Pons (tissue), 1 donor: Measurements from ENCODE around the gene DIO3.
A peak's percentile ranks its signal among the peaks of the same experiment; 100 is the strongest.

Source experiments
- DNase-seq: peaks from one replicate; pipeline ENCODE4 v3.0.0-alpha.2; 2016; ENCODE audit warnings: low spot score

DIO3 gene

GRCh38 chr14:101561145-101561896 is at the start of gene DIO3:
TSS of gene DIO3 (plus strand) at chr14:101561495.
- no peak for DNase-seq

DNA sequence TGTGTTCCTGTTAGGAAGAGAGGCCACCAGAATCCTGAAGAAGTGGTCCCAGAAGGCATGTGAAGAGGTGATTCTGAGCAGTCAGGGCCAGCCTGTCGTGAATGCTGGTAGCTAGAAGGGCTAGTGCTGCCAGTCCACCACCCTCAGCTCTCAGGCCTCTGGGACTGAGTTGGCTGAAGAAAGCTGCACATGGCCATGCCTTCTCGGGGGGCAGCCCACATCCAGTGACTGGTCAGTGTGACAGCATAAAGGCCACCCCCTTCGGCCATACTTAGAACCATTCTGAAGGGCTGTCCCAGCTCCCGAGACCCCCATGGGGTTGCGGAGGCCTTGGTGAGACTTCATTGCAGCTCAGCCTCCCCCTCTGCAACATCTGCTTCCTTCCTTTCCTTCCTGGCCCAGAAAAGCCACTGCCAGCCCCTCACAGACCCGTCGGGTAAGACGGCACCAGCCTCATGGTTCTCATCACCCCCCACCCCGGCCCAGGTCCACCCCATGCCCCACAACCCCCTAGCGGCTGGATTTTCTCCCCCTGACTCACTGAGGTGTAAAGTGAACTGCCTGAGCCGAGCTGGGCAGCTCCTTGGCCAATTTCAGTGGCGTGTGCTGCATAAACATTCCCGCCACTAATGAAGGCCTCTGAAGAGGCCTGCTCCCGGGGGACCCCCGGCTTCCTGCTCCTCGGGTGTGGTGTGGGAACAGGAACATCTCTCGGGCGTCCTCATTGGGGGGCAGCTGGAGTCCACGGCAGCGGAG is 49.5 kb upstream of the DIO3 start:
- no peak for DNase-seq

DNA sequence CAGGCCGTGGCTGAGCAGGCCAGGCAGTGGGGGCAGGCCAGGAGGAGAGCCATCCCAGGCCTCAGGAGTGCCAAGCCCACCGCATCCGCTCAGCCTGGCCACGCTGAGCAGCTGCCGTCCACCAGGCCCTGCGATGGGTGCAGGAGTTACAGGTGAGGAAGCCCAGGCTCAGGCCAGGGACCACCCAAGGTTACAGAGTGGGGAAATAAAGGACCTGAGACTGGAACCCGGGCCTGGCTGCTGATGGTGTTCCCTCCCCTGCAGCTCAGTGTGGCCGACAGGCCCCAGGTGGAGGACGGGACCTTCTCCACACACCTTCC is 49.0 kb upstream of the DIO3 start:
- DNase-seq = no peak

DNA sequence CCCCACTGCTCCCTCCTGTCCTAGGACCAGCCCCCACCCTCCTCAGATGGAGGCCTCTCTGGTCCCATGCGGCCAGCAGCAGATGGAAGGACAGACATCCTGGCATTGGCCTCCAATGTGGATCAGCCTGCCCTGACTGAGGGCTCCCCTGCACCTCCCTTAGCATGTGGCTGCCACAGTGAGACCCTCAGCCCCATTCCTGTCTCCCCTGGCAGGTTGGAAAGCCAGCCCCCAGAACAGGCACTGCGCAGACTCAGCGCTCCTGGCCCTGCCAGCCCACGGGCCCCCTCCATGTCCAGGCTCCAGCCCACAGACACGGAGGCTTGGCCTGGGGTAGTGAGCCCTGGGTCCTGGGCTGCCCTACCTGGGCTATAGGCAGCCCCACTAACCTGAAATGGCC is 47.2 kb upstream of the DIO3 start:
- DNase-seq = no peak

DNA sequence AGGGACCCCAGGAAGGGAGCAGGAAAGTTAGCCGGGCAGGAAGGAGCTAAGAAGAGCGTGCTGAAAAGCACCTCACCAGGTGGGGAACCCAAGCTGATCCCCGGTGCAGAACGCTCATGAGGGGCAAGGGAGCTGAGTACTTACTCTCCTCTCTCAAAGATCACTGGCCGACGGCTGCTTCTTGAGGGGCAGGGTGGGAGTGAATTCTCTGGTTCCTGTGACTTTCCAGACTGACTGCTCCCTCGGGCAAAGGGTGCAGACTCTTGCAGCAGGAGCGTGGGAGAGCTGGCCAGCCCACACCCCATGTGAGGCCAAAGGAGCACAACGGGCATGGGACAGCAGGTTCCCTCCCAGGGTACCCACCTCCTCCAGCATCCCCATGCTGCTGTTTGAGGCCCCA is 44.9 kb upstream of the DIO3 start:
- DNase-seq = no peak

GRCh38 chr14:101518611-101519473 is 42.5 kb upstream of the DIO3 start:
- DNase-seq = no peak

DNA sequence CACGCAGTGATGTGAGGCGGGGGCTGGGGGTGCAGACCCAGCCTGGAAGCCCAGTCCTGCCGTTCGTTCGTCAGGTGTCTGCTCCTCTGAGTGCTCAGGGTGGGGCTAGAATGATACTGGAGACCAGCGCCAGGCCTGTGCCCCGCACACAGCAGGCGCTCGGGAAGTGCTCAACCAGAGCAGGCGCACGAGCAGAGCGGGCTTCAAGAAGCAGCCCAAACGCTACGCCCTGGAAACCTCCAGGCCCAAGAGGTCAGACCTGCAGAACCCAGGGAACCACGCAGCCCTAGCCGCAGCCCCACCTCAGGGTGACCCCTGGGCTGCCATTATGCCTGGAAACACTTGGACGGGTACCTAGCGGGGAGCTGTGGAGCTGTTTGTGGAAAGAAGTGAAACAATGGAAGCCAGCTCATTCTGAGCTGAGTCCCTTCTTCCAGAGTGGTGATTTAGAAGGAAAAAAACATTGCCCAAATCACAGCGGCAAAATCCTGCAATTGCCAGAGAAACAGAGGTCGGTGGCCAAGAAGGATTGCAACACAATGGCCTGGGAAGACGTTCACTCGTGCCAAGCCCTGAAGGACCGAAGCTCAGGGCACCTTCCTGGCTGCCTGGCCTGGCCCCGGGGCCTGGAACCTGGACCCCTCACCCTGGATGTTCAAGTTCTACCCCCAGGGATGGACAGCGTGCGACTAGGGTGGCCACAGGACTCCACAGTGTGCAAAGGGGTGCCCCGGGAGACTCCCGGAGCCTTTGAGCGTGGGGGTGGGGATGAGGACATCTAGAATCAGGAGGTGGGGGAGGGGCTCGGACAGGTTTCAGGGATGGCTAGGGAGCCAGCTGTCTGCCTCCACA is 40.4 kb upstream of the DIO3 start:
- DNase-seq = peak; percentile 28

DNA sequence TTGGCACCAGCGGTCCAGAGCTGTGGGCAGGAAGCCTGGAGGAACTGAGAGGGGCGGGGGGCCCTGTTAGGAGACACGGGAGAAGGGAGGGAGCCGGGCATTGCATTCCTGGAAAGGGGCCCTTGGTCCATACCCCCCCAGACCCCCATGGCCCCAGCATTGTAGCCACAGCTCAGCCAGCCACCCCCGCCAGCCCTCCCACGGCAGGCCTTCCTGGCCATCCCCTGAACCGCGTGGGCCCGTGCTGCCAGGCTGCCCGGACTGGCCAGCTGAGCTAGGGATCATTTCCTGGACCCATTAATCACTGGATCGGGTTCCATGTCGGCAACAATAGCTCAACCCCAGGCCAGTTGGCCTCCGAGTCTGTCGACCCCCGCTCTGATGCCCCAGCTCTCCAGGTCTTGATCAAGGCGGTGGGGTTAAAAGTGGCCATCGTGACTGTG is 39.8 kb upstream of the DIO3 start:
- DNase-seq = no peak

DNA sequence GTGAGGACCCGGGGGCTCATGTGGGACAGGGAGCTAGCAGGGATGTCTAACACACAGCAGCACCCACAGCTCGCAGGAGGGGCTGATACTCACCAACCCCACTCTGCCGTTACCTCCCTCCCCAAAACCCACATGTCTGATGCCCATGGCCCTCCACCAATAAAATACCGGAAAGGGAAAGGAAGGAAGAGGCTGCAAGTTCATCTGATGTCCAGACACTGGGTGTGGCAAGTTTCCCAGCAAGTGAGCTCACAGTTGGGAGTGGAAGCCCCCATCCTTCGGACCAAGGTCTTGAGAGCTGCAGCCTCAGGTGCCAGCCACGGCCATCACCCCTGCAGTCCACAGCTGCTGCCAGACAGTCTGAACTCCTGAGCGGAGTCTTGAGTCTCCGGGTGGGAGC is 39.3 kb upstream of the DIO3 start:
- DNase-seq = no peak

DNA sequence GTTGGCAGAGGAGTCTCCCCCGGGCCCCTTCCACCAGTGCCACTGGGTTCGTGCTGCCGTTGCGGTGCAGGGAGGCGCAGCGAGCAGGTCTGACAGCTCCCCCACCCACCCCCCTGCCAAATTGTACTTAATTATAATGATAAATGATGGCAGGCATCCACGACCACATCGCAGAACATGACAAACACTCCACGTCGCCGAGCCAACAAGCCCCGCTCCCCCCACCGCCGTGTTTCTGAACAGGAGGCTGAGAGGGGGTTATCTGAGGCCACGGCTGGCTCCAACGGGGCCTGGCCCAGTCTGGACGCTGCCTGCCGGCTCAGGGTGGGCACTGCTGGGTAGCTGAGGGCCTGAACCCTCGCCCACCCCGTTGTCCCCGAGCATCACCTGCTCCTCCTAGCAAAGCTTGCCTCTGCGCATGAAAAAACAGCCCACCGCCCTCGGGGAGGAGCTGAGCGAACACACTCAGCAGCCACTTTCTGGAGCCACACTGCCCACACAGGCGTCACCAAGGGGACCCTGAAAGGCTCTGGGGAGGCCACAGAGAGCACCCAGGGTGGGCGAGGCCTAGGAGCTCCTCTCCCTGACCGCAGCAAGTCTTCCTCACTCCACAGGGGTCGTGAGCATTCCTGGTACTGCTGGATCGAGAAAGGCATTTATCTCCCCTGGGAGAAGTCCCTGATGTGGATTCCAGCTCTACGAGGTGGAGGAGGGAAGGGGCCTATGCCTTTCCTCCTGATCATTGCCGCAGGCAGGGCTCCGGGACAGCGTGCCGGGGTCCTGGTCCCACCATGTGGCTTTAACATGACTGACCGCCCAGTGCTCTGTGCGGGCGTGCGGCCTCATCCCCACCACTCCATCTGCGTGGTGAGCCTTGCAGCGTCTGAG is 35.4 kb upstream of the DIO3 start:
- no peak for DNase-seq

DNA sequence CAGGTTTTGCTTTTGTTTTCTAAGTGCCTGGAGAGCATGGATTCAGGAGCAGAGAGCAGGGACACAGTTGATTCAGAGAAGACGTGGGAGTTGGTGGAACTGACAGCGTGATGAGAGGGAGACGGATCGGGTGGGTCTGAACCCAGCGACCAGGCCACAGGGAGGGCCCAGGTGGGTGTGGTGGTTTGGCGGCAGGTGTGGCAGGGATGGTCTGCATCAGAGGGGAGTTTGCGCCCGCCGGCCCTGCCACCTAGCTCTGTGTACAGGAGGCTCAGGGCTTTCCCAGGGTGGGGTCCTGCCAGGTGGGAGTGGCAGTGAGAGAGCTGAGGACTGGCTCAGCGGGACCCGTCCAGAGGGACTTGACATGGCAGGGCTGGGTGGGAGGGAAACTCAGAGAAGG is 33.3 kb upstream of the DIO3 start:
- DNase-seq = no peak

- no peak for DNase-seq
Observed at GRCh38 chr14:101529079-101529478, 32.2 kb upstream of the DIO3 start.

DNA sequence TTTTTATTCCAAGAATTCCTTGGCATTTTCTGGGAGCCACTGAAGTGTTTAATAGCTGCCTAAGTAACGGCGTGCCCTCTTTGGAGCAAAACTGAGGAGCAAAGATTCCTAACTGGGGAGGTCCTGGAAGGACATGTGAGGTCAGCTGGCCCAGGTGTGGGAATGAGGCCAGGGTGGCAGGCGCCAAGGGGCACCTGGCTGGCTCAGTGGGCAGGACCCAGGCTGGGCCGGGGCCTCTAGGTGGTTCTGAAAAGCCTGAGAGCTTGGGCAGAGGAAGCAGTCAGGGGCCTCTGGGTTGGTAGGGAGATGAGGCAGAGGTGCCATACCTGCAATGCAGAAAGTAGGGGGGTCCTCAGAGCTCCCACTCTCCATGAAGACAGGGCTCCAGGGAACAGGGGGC is 27.1 kb upstream of the DIO3 start:
- DNase-seq = no peak

- DNase-seq = no peak
Observed at GRCh38 chr14:101535232-101535631, 26.1 kb upstream of the DIO3 start.

GRCh38 chr14:101535701-101536207 is 25.5 kb upstream of the DIO3 start:
- no peak for DNase-seq

GRCh38 chr14:101537286-101537685 is 24.0 kb upstream of the DIO3 start:
- DNase-seq = no peak

DNA sequence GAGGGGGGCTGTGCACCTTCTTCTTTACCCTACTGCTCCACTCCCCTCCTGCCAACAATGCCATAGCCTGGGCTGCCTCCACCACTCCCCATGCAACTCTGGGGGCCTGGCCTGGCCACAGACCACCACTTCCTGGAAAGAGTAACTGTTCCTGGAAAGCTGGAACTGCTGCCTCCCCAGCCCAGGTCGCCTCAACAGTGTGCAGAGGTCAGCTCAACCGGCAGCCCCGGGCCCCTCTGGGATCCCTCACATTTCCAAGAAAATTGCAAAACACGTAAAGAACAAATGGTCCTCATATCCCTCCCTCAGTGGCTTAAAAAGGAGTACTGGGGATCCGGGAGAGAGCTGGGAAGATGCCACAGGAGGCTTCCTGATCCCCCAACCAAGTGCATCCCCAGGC is 22.4 kb upstream of the DIO3 start:
- no peak for DNase-seq

DNA sequence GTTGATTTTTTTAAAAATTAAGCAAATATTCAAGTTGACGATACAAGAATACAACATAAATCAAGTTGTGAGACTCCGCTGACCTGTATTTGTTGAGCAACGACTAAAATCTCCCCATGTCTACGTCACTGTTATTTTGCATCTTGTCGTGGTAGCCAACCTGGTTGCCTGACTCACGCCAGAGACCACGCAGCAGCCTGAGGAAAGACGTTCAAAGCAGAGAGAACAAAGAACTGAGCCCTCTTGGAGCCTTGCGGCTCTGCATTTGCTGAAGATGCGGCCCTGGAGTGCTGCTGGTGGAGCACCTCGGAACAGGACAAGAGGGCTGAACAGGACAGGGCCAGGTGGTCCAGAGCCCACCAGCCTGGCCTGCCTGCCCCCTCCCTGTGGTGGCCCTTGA is 21.4 kb upstream of the DIO3 start:
- no peak for DNase-seq

- no peak for DNase-seq
Observed at GRCh38 chr14:101540481-101541462, 20.5 kb upstream of the DIO3 start.
